ENCODE results near the gene IQCE.
"Not testable (repeated sequence)": the region's sequence is repeated elsewhere in the genome, so short reads cannot be mapped to it uniquely, and the experiment has no call there.

The IQCE gene

DNA sequence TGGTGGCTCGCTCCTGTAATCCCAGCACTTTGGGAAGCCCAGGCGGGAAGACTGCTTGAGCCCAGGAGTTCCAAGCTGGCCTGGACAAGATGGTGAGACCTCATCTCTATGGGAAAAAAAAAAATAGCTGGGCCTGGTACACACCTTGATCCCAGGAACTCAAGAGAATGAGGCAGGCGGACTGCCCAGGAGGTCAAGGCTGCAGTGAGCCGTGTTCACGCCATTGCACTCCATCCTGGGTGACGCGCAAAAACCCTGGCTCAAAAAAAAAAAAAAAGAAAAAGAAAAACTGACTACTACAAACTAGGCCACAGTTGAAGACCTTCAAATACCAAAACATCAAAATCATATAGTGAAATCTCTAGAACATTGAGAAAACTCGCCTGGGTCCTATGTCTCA, 7.4 kb upstream of the IQCE start:
- DNase-seq: no peak

DNA sequence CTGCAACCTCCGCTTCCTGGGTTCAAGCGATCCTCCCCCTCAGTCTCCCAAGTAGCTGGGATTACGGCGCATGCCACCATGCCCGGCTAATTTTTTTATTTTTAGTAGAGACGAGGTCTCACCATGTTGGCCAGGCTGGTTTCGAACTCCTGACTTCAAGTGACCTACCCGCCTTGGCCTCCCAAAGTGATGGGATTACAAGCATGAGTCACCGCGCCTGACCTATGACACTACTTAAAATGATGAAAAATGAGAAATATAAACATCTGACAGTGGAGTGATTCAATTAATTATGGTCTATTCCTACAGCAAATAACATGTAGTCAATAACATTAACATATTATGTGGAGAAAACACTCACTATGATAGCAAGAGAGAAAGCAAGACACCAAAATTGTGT, 5.7 kb upstream of the IQCE start:
- no peak for DNase-seq

DNA sequence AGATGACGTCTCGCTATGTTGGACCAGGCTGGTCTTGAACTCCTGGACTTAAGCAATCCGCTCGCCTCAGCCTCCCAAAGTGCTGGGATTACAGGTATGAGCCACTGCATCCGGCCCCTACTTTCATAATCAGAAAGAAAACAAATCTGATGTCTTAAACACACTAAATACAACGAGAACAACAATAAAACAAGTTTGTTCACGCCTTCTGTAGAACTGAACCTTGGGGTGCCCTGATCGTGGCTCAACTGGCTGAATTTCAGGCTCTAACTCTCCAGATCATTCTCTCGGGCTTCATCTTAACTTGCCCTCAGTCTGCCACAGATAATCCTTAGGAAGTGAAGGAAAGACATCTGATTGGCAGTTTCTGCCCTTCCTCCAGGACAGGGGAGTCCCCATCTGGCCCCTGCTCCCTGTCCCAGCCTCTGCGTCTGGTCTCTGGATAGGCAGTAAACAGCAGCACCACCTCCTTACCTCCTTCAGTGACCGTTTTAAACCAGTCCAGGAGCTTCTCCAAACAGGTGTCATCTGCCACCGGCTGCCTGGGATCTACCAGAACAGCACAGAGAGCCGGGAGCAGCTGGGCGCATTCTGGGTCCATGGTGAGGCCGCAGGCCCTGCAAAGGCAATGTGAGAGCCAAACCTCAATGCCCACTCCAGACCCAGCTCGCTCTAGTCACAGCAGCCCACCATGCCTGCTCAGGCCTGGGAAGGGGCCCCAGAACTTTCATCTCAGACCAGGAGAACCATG, 4.8 kb upstream of the IQCE start:
- DNase-seq: no peak

DNA sequence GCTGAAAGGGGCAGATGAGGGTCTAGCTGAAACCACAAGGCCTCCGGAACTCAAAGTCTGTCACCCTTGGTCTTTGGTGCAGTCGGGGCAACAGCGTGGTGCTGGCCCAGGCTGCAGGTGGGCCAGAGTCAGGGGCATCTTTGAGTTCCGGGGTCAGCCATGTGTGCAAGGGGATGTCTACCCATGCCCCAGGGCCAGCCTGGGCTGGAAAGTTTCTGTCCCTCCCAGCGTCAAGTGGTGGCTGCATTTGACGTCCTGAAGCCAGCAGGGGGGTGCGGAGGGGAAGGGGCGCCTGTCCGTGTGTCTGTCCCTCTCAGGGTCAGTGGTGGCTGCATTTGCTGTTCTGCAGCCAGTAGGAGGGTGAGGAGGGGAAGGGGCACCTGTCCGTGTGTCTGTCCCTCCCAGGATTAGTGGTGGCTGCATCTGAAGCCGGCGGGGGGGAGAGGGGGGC, 4.1 kb upstream of the IQCE start:
- DNase-seq: no peak

DNA sequence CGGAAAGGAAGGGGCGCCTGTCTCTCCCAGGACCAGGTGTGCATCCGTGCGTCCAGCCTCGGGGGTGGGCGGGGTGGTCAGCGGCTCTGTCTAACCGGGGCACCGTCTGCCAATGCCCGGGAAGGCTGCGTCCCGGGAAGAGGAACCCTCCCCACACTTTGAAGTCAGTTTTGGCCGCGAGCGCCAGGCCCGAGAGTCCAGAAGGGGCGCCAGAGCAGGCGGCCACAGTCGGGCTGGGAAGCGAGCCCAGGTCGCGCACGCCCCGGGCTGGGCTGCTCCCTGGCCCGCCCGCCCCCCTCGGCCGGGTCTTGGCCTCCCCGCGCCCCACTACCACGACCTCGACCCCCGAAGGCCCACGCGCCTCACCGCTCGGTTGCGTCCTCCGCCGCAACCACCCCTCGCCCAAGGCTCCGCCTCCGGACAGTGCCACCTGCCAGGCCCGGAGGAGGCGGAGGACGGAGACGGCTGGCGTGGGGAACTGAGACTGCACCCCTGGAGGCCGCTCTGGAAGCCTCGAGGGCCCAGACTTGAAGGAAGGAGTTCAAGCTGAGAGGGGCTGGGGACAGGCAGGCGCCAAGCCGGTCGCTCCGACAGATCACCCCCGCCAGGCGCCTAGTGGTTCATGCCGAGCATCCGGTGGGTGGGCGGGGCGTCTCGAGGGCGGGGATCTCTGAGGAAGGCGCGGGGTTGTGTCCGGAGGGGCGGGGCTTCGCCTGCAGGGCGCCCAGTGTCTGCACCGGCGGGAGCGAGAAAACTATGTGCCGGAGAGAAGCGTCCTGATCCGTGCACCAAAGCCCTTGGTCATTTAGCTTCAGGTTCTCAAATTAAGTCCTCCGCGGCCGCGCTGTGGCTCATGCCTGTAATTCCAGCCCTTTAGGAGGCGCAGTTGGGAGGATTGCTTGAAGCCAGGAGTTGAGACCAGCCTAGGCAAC, 3.4 kb upstream of the IQCE start, which contains the start of gene BRAT1:
Gene BRAT1 (minus strand): TSS at position 404 of the 932 bp plus-strand sequence. CDS start 1,093 bp downstream, outside the sequence.
- DNase-seq: peak; percentile 68 to 99 (median 92)

DNA sequence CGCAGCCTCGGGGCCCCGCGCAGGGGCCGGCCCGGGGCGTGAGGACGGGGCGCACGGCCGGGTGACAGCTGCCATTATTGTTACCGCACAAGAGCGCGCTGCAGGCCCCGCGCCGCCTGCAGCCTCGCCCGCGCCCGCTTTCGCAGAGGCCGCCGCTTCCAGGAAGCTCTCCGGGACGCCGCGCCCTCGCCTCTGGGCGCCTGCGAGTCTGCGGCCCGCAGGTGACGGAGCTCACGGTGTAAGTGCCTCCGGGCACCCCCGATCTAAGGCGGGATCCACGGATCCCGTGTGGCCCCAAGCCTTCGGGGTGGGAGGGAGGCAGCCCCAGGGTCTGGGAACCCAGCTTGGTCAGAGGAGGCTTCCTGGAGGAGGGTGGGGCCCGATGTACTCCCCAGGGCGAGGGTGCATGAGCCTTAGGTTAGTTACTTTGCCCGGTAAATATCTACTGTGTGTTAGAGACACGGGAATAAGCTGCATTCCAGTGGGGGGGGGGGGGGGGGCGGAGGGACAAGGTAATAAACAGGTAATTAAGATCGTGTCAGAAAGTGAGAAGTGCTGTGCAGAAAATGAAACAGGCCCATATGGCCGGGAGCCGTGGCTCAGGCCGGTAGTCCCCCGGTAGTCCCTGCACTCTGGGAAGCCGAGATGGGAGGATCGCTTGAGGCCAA, 638 bp downstream of the IQCE start:
- DNase-seq: no peak

DNA sequence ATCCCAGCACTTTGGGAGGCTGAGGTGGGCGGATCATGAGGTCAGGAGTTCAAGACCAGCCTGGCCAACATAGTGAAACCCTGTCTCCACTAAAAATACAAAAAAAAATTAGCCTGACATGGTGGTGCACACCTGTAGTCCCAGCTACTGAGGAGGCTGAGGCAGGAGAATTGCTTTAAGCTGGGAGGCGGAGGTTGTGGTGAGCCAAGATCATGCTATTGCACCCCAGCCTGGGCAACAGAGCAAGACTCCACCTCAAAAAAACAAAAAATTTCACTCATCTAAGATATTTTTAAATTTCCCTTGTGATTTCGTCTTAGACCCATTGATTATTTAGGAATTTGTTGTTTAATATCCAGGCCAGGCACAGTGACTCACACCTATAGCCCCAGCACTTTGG, 5.2 kb downstream of the IQCE start:
- DNase-seq: not testable (repeated sequence)

DNA sequence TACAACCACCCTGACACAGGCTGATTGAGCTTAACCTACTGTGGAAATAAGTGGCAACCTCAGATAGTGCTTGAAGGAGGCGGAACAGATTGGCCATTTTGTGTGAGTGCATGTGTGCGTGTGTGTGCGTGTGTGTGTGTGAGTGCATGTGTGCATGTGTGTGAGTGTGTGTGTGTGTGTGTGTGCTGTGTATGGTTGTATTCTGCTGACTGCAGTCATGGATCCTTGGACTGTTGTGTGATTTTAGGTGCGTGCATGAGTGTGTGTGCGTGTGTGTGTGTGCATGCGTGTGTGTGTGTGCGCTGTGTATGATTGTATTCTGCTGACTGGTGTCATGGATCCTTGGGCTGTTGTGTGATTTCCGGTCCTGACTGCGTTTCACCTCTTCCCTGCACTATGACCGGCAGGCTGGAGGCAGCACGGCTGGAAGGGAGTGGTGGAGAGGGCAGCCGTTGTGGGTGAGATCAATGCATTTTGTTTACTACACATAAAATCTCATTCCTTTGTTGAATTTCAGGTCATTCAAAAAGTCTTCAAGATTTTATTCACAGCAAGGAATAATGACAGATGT, 6.3 kb downstream of the IQCE start:
- DNase-seq: no peak

DNA sequence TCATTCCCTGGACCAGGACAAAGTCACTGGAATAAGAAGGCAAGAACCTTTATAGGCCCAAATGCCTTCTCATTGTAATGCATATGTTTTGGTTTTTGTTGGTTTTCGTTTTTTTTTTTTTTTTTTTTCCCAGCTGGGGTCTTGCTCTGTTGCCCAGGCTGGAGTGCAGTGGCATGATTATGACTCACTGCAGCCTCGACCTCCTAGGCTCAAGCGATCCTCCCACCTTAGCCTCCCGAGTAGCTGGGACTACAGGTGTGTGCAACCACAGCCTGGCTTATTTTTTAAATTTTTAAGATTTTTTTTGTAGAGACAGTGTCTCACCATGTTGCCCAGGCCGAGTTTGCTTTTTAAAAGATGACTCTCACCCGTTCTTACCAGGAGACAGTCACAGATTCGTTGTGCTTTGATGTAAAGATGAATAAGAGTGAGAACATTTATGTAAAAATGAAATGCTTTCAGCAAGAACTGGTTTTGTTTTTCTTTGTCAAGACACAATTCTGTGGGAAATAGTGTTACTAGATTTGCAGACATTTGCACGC, 7.6 kb downstream of the IQCE start:
- DNase-seq: no peak

DNA sequence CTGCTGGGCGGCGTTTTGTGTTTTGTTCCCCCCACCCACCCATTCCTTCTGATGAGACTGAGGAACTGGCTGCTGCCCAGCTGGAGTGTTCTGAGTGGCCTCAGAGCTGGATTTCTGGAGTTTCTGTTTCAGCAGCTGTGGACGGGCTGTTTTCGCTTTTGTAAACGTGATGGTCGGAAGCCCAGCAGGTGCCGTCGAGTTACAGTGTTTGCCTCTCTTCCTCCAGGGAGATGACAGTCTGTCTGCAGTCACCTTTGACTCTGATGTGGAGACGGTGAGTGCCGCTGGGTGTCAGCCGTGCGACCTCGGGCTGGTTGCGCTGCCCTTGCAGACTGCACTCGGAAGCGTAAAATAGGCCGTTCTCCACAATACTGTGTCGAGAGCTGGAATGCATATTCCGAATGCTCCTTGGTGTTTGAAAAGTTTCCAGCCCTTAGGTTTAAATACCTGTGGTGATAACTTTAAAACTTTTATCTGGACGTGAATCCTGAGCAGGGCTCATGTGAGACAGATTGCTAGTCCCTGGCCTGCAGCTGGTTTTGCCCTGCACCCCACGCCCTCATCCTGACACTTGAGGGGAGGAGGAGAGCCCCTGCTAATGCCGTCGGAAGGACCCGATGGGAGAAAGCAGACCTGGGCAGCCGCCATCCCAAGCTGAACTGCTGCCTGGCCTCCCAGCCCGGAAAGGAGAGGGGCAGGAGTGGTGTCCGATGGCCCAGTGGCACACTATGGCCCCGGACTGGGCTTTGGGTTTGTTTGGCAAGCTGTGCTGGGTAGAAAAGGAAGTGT, 8.3 kb downstream of the IQCE start:
- DNase-seq: peak in 32 of 58 donors; percentile 9 to 63 (median 32)

DNA sequence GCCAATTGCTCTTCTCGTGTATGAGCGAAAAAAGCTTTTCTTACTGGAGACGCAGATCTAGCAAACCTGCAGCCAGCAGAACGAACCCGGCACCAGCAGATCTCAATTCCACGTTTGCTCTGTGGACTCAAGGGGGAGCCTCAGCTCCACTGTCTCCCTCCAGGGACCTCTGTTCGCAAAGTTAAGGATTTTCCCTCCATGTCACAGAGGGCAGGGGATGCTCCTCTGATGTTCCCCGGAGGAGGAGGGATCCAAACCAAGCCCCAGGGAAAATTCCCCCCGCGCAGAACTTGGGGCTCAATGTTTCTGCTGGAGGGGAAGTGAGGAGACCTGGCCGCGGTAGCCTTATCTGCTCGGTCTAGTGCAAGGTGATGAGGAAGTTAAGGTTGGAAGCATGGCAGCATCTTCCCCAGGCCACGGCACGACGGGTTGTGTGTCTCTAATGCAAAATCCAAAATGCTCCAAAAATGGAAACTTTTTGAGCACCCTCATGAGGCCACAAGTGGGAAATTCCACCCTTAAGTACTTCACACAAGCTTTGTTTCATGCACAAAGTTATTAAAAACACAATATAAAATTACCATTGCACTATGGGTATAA, 9.0 kb downstream of the IQCE start:
- peak in 46 of 58 donors; percentile 11 to 75 (median 36) for DNase-seq

DNA sequence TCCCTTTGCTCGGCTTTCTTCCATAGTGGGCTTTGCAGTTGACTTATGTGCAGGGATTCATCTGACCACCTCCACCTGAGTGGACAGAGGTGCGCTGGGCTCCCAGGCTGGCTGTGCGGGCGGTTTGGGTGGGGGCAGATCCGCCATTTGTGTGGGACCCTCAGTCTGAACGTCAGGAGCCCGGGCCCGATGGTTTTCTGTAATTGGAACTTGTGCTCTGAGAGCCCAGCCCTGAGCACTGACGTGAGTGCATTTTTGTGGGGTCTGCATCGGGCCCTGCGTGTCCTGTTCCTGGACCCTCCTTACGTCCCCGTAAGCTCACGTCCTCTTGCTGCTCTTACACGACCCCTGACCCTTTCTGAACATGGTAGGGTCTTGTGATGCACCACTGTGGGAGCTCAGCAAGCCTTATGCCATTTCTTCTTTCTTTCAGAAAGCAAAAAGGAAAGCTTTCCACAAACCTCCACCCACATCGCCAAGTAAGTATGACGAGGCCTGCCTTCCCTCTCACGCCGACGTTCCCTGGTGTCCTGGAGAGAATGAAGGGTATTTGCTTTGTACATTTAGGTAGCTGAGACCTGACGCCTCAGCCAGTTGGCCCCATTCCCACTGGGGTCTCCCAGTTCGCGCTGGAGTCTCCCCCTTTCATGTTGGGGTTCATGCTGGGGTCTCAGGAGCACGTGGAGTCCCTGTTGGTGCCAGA, 9.9 kb downstream of the IQCE start:
- peak in 4 of 58 donors; percentile 12 to 15 (median 14) for DNase-seq

DNA sequence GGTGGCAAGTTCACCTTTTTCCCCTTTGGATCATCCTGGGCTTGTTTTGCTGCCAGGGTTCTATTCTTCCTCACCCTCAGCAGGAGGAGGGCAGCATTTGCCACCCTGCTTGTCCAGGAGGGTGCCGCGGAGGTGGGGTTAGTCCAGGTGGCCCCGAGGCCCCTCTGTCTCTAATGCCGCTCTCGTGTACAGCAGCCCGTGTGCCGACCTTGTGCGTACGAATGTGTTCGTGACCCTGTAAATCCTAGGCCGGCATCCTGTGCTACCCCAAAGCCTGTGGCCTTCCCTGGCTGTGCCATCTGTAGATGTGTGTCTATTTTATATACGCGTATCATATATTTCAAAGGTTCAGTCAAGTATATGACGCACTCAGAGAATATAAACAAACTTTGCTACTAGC, 10.6 kb downstream of the IQCE start:
- DNase-seq: no peak

DNA sequence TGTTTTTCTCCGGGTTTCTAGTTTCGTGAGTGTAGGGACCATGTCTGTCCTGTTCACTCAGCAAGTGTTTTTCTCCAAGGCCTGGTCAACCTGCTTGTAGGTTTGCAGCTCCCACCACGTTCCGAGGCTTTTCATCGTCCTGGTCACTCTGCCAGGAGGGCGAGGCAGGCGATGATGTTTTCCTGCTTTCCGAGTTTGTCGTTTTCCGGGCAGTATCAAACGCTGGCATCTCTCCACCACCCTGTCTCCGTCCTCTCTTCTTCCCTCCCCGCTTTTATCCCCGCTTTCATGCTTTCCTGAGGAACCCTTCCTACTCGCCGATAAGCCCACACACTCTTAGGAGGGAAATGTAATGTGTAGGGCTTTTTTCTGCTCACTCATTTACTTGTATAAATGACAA, 11.2 kb downstream of the IQCE start:
- DNase-seq: no peak

DNA sequence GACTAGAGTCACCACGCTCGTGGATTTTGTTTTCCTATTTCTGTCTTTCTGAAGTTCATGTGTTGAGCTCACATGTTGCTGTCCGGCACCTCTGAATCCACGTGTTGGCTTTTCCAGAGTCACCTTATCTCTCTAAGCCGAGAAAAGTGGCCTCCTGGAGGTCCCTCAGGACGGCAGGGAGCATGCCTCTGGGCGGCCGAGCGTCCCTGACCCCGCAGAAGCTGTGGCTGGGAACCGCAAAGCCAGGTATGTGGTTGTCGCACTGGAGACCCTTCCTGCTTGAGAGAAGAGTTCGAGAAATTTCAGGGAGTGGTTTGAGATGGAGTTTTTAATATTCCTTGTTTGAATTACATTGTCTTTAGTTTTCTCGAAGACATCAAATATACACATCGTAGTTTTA, 12.6 kb downstream of the IQCE start:
- DNase-seq: no peak

DNA sequence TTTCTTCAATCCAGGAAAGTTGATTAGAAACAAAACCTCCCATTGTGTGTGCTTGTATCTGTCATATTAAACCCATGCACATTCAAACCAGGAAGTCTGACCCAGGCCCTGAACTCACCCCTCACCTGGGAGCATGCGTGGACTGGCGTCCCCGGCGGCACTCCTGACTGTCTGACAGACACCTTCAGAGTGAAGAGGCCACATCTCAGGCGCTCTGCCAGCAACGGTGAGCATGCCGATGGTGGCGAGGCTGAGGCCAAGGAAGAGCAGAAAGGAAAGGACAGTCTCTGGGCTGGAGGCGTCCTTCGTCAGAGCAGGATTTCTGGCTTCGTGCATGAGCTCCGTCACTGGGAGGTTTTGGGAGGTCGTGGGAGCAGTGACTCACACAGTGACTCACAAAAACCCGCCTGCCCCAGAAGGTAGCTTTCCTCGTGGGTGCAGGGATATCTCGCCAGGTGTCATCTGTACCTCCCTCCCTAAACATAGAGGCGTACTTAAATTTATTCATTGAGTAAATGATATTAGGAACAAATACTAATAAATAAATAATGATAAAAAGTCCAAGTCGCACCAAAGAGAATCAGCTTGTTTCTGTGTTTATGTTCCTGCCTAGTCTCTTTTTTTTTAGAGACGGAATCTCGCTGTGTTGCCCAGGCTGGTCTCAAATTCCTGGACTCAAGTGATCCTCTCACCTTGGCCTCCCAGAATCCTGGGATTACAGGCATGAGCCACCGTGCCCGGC, 13.5 kb downstream of the IQCE start:
- peak in 1 of 58 donors; percentile 47 for DNase-seq

DNA sequence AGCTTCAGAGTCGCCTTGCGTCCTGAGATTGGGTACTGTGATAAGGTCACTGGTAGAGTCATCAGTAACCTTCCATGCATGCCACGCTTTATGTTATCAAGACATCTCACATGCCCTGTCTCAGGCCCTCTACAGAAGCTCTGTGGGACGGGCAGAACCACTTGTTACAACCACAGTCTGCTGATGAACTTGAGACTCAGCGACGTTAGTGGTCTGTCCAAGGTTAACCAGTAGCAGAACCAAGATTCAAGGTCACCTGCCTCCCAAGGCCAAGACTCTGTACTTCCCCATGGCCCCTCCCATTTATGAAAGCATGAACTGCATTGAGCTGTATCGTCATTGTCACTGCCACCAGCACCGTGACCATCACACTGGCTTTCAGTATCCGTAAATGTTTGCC, 15.0 kb downstream of the IQCE start:
- DNase-seq: no peak

DNA sequence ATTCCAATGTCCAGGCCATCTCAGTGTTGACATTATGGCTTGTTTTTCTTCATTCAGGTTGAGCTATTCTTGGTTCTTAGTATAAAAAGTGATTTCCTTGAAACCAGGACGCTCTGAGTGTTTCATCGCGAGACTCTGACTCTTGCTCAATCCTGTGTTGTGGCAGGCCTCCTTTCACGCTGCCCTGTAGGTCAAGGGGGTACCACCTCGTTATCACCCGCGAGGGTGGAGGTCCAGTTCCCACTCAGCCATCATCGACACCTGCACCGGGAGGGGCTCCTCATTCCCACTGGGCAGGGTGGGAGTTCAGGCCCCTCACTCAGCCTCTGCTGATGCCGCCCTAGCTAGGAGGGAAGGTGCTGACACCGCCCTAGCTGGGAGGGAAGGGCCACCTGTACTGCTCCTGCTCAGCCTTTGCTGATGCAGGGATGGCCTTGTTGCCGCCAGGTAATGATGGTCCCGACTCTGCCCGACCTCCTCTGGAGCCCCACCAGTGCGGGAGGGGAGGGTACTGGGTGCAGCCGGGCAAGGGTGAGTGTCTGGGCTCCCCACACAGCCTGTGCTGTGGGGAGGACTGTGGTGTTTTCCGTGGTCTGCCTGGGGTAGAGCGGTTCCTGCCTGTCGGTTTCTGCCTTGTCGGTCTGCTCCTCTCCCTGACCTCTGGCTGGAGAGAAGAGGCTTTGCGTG, 16.4 kb downstream of the IQCE start:
- DNase-seq: no peak
